ENCODE results near the gene PCMT1.

GRCh38 chr6:149717588-149718458, 31.7 kb upstream of the PCMT1 start, which contains the start of gene LATS1:
- TF ChIP-seq ZNF274 (IDR thresholded peaks at IDR 0.05; ENCODE audit: low read depth, low read length) = no peak
- peak; percentile 65 for TF ChIP-seq YY1 (IDR thresholded peaks at IDR 0.05; ENCODE audit: insufficient read depth, insufficient read length)
